Heart left ventricle (tissue), 16 donors: ENCODE measurements around the gene KSR2. TPM values are rescaled to one million over a fixed set of nuclear protein-coding genes. Genes with fewer than 3 reads are reported as not detected.
A peak's percentile ranks its signal among the peaks of the same experiment; 100 is the strongest.

Source experiments
- ATAC-seq, 4 donors: fragments of 200-7000 bp; cut with Tn5 transposase; one replicate each; pipeline ENCODE4 v1.9.1; 2020 to 2022; ENCODE audit warnings: moderate library complexity in 4 of 4, mild to moderate bottlenecking in 3 of 4, moderate number of reproducible peaks in 1 of 4
- DNase-seq, 5 donors: peaks; one replicate each; pipeline ENCODE4 v3.0.0-alpha.2; 2020
- H3K27ac ChIP-seq, 12 donors: fragments of 200-600 bp; sonication (generic) in 4 of 12; one replicate each; pipeline versions ENCODE4 v1.5.0 to v1.8.0; 2016 to 2022; ENCODE audit warnings: mild to moderate bottlenecking in 2 of 12
- H3K27me3 ChIP-seq, 9 donors: fragments of 200-600 bp; sonication (generic) in 2 of 9; one replicate each; pipeline versions ENCODE4 v1.5.1 to v1.8.0; 2016 to 2022; ENCODE audit warnings: mild to moderate bottlenecking in 3 of 9
- H3K36me3 ChIP-seq, 9 donors: fragments of 200-600 bp; sonication (generic) in 2 of 9; one replicate each; pipeline versions ENCODE4 v1.5.0 to v1.8.0; 2018 to 2022; ENCODE audit warnings: mild to moderate bottlenecking in 2 of 9
- H3K4me1 ChIP-seq, 12 donors: fragments of 200-600 bp; sonication (generic) in 4 of 12; one replicate each; pipeline versions ENCODE4 v1.5.0 to v1.8.0; 2016 to 2022; ENCODE audit warnings: mild to moderate bottlenecking in 3 of 12
- H3K4me3 ChIP-seq, 12 donors: fragments of 200-600 bp; sonication (generic) in 4 of 12; one replicate each; pipeline versions ENCODE4 v1.5.0 to v1.8.0; 2017 to 2022; ENCODE audit warnings: mild to moderate bottlenecking in 9 of 12, moderate library complexity in 4 of 12
- H3K9me3 ChIP-seq, 12 donors: fragments of 200-600 bp; sonication (generic) in 4 of 12; one replicate each; pipeline versions ENCODE4 v1.5.0 to v1.8.0; 2016 to 2022; ENCODE audit warnings: mild to moderate bottlenecking in 1 of 12
- POLR2A ChIP-seq, 2 donors: fragments of 450-650 bp; IDR thresholded peaks; one replicate each; pipeline ENCODE4 v1.6.1; 2017; ENCODE audit warnings: antibody characterized with exemption in 2 of 2, mild to moderate bottlenecking in 2 of 2, moderate library complexity in 2 of 2
- WGBS, 4 donors: extraction: QIAGEN DNeasy Blood & Tissue Kit in 2 of 4; methylation state at CpG; one replicate each; pipeline versions ENCODE4 v1.1.5 to v1.1.7; 2013 to 2018; 5-methylcytosine and 5-hydroxymethylcytosine counted together
- intact Hi-C, 10 donors: fragments of 100-400 bp; cut with DNase I; formaldehyde crosslinking; loops; one replicate each; pipeline versions ENCODE4 v1.11.1 to v1.14.2; 2022
- polyA plus RNA-seq, 2 donors: library from polyadenylated mRNA; stranded (reverse); fragments of 200-250 nt; gene quantifications; one replicate each; pipeline ENCODE4 v1.2.3, GENCODE V29; 2013
- total RNA-seq, 9 donors: library from RNA; depleted of rRNA in 2 of 9; stranded (reverse); fragments of >200 nt in 2 of 9; fragmentation: NEBNext Ultra II Directional in 3 of 9; extraction: Animal tissue kit (Norgen Biotek cat#: 25700) in 3 of 9; gene quantifications; one replicate each; pipeline versions ENCODE4 v1.1.0 to v1.2.4, GENCODE V29; 2016 to 2023
- TF ChIP-seq, protein P1 (sequence below), 12 donors: fragments of 200-600 bp; sonication (generic) in 4 of 12; IDR thresholded peaks; one replicate each; pipeline versions ENCODE4 v1.5.0 to v1.8.0; 2018 to 2022; ENCODE audit warnings: antibody characterized with exemption in 12 of 12, mild to moderate bottlenecking in 5 of 12
- donor health status: ischemic (EF 13 %, LVEDD 7.1; RV severe dilation, severe dysfunction).
- donor health status: healthy with polysubstance abuse.
- donor health status: DM: no; HTN: yes; CAD: no.
- donor health status: DM: no; HTN: no; CAD: no.
- donor health status: ischemic (EF 25% LVEDD 6.9; RV normal size, moderate dysfunction).
- donor health status: ischemic (EF 25% LVEDD 5.7; RV mildly dilated, moderate dysfunction).
- donor health status: healthy.
- donor health status: DM: yes; HTN: yes; CAD: no.
- donor health status: ischemic (EF 35%, LVEDD 5.7; RV mildly dilated, moderate dysfunction).
- donor health status: nonischemic (EF 11% LVEDD 7.7; RV severe dilation, severe dysfunction).
- donor health status: DM: yes; HTN: yes; CAD: no.
- donor health status: PGD.
- donor health status: ischemic (EF 29% LVEDD 5.4; RV normal size, mild dysfunction).
- donor health status: nonischemic (EF 23%, LVEDD 6.1; RV moderate dilation, normal function).

Gene KSR2
- total and polyA plus RNA-seq, 11 donors: under 0.01 to 0.02 (median 0.02) TPM; not detected in 8

DNA sequence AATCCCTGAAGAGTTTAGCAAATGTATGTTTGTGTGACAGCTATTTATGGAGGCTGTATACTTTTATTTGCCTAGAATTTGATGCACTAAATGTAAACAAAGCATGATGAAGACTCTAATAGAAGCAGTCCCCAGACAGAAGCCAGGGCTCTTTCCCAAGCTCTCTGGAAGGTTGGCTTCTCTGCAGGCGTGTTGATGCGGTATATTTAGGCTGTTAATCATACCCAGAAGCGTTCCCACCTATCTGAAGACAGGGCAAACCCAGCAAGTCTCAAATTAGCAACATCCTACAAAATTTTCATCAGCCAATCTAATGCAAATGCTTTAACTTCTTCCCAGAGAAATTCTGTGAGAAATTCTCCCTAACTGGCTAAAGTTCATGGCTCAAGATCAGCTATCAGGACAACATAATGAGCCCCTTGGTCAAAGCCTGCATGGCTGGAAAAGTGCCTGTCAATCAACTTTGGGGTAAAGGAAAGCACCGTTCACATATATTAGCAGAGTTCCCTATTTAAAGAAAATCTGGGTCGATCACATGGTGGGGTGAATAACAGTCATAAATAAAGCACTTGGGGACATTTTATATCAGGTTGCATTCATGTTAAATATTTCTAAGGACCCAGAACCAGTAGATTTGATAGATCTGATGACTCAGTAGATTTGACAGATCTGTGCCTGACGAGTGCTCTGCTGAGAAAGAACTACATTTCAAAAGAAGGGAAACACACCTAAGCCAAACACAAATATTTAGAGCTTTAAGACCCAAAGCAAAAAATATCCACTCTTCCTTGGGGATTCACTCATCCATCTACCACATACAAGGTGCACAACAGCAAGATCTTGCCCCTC, 46.6 kb downstream of the KSR2 start:
- Histone ChIP-seq H3K9me3 (no peaks in the 10 kb centered on the region), H3K27me3 (peaks cover 0 to 3% (median 0%) of the 10 kb centered on the region in 9 donors), H3K36me3 (no peaks in the 10 kb centered on the region), H3K4me1 (peaks cover 0 to 5% (median 0%) of the 10 kb centered on the region in 12 donors), H3K4me3 (no peak overlapping the region), H3K27ac (no peak overlapping the region)
- ATAC-seq (peak; percentile 55 to 80 (median 70)), DNase-seq (no peak)
- TF ChIP-seq, protein P1, sequence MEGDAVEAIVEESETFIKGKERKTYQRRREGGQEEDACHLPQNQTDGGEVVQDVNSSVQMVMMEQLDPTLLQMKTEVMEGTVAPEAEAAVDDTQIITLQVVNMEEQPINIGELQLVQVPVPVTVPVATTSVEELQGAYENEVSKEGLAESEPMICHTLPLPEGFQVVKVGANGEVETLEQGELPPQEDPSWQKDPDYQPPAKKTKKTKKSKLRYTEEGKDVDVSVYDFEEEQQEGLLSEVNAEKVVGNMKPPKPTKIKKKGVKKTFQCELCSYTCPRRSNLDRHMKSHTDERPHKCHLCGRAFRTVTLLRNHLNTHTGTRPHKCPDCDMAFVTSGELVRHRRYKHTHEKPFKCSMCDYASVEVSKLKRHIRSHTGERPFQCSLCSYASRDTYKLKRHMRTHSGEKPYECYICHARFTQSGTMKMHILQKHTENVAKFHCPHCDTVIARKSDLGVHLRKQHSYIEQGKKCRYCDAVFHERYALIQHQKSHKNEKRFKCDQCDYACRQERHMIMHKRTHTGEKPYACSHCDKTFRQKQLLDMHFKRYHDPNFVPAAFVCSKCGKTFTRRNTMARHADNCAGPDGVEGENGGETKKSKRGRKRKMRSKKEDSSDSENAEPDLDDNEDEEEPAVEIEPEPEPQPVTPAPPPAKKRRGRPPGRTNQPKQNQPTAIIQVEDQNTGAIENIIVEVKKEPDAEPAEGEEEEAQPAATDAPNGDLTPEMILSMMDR (IDR thresholded peaks at IDR 0.05): no peak
- TF ChIP-seq POLR2A (IDR thresholded peaks at IDR 0.05): no peak
- intact Hi-C loops: no loop called here
- 46 to 57% (median 50%) methylated on average over 6 of the region's 6 CpGs for WGBS, 4 donors

DNA sequence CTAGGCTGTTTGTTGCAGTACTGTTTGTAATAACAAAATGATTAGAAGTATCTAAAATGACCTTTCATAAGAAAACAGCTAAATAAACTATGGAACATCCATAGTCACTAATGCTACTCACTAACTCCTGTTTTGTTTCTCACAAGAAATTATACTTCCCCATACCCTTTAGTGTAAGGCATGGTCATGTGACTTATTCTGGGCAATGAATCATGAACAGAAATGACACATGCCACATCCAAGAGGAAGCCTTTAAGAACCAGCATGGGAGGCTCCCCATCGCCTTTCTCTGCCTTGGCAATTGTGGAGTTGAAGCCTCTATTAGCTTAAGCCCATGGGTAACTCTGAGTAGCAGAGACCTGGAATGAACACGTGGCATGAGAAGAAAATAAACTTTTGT, 49.3 kb downstream of the KSR2 start:
- TF ChIP-seq, protein P1 (IDR thresholded peaks at IDR 0.05): no peak
- no peak for TF ChIP-seq POLR2A (IDR thresholded peaks at IDR 0.05)
- Histone ChIP-seq H3K27ac (no peak overlapping the region), H3K27me3 (peaks cover 0 to 3% (median 0%) of the 10 kb centered on the region in 9 donors), H3K9me3 (peaks cover 0 to 4% (median 0%) of the 10 kb centered on the region in 12 donors), H3K4me1 (peaks cover 0 to 5% (median 0%) of the 10 kb centered on the region in 12 donors), H3K4me3 (no peak overlapping the region), H3K36me3 (no peaks in the 10 kb centered on the region)
- DNase-seq: no peak
- intact Hi-C loops: no loop called here
- WGBS, 4 donors: 56 to 77% (median 70%) methylated on average over 2 of the region's 2 CpGs
- no peak for ATAC-seq

DNA sequence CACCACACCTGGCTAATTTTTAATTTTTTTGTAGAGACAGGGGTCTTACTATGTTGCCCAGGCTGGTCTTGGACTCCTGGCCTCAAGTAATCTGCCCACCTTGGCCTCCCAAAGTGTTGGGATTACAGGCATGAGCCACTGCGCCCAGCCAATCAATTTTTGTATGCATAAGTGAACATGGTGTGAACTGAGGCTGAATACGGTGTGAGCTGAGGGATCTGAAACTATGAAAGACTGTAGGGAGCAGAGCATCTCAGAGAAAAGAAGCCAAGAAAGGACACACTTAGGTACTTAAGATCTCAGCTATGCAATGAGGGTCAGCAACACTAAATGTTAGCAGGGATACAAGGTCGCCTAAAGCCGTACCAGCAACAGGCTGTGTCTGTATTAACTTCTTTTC, 54.1 kb downstream of the KSR2 start:
- DNase-seq (no peak), ATAC-seq (no peak)
- peaks cover 0 to 9% (median 0%) of the 10 kb centered on the region in 12 donors for H3K9me3 ChIP-seq
- 79 to 86% (median 85%) methylated on average over 4 of the region's 4 CpGs for WGBS, 4 donors
- no peak overlapping the region for H3K27ac ChIP-seq
- H3K36me3 ChIP-seq: no peaks in the 10 kb centered on the region
- intact Hi-C loops: no loop called here
- no peak overlapping the region for H3K4me3 ChIP-seq
- no peaks in the 10 kb centered on the region for H3K4me1 ChIP-seq
- no peaks in the 10 kb centered on the region for H3K27me3 ChIP-seq
- TF ChIP-seq, protein P1 (IDR thresholded peaks at IDR 0.05): no peak
- no peak for TF ChIP-seq POLR2A (IDR thresholded peaks at IDR 0.05)

DNA sequence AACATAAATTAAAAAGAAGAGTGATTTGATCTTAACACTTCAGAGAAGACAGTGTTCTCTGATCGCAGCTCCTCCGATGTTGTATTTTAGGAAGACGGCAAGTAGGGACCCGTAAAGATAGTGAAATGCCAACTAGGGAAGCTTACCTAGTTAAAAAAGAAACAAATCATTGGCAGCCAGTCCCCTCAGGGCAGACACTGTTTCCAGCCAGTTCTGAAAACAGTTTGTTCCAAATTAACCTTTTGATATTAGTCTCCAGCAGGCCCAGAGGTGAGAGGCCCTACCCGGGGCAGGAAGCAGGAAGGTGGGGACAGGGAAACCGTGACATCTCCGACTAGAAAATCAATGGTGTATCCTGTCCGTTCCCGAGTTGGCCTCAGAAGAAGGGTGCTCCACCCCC, 56.0 kb downstream of the KSR2 start:
- no peak for DNase-seq
- 65 to 76% (median 70%) methylated on average over 9 of the region's 9 CpGs for WGBS, 4 donors
- H3K36me3 ChIP-seq: no peaks in the 10 kb centered on the region
- H3K9me3 ChIP-seq: peaks cover 0 to 9% (median 0%) of the 10 kb centered on the region in 12 donors
- no peak overlapping the region for H3K27ac ChIP-seq
- H3K4me3 ChIP-seq: no peak overlapping the region
- no peak for ATAC-seq
- intact Hi-C loops: no loop called here
- no peak for TF ChIP-seq POLR2A (IDR thresholded peaks at IDR 0.05)
- TF ChIP-seq, protein P1 (IDR thresholded peaks at IDR 0.05): no peak
- no peaks in the 10 kb centered on the region for H3K4me1 ChIP-seq
- H3K27me3 ChIP-seq: no peaks in the 10 kb centered on the region
